Measurements from ENCODE around the gene MASP2.

MASP2 gene

GRCh38 chr1:10987840-10988417, 59.1 kb downstream of the MASP2 start:
- TF ChIP-seq, protein P1, sequence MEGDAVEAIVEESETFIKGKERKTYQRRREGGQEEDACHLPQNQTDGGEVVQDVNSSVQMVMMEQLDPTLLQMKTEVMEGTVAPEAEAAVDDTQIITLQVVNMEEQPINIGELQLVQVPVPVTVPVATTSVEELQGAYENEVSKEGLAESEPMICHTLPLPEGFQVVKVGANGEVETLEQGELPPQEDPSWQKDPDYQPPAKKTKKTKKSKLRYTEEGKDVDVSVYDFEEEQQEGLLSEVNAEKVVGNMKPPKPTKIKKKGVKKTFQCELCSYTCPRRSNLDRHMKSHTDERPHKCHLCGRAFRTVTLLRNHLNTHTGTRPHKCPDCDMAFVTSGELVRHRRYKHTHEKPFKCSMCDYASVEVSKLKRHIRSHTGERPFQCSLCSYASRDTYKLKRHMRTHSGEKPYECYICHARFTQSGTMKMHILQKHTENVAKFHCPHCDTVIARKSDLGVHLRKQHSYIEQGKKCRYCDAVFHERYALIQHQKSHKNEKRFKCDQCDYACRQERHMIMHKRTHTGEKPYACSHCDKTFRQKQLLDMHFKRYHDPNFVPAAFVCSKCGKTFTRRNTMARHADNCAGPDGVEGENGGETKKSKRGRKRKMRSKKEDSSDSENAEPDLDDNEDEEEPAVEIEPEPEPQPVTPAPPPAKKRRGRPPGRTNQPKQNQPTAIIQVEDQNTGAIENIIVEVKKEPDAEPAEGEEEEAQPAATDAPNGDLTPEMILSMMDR (IDR thresholded peaks at IDR 0.05): no peak
- Histone ChIP-seq H3K4me1 (ENCODE audit: control insufficient read depth in 1 of 2, insufficient read depth in 1 of 2, low read depth in 1 of 2, low read length in 1 of 2) (no peaks in the 10 kb centered on the region), H3K27me3 (no peaks in the 10 kb centered on the region), H3K36me3 (no peaks in the 10 kb centered on the region), H3K9me3 (no peaks in the 10 kb centered on the region), H3K27ac (no peak overlapping the region), H3K4me3 (ENCODE audit: low read depth in 1 of 2, low read length in 1 of 2) (no peak overlapping the region)

GRCh38 chr1:10986525-10986890, 60.5 kb downstream of the MASP2 start:
- TF ChIP-seq, protein P1 (IDR thresholded peaks at IDR 0.05): no peak
- peaks cover 3% of the 10 kb centered on the region for H3K27me3 ChIP-seq
- no peaks in the 10 kb centered on the region for H3K4me1 ChIP-seq (ENCODE audit: control insufficient read depth in 1 of 2, insufficient read depth in 1 of 2, low read depth in 1 of 2, low read length in 1 of 2)
- no peaks in the 10 kb centered on the region for H3K9me3 ChIP-seq
- no peak overlapping the region for H3K27ac ChIP-seq
- no peaks in the 10 kb centered on the region for H3K36me3 ChIP-seq
- H3K4me3 ChIP-seq (ENCODE audit: low read depth in 1 of 2, low read length in 1 of 2): no peak overlapping the region

- H3K4me3 ChIP-seq (ENCODE audit: low read depth in 1 of 2, low read length in 1 of 2): no peak overlapping the region
Measured at GRCh38 chr1:10980841-10981727, 66.0 kb downstream of the MASP2 start.

DNA sequence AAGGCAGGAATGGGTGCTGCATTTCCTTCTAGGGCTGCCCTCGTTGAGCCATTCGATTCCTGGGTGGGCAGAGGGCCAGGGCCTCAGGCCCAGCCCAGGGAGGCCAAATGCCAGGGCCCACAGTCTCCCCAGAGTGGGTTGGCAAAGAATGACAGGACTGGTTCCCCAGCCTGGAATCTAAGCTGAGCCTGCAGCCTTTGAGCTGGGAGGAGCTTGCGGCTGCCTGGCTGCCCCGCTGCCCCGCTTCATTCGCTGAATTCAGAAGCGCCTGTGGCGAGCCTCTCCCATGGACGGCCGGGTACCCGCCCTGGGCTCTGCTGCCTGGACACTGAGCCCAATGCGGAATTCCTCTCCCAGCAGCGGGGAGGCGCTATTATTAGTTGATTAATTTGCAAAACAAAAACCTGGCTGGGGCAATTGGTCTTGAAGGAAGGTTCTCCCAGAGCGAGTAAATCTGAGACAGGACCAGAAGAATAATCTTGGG, 66.9 kb downstream of the MASP2 start:
- no peaks in the 10 kb centered on the region for H3K9me3 ChIP-seq
- TF ChIP-seq, protein P1 (IDR thresholded peaks at IDR 0.05): no peak
- H3K36me3 ChIP-seq: no peaks in the 10 kb centered on the region
- H3K4me1 ChIP-seq (ENCODE audit: control insufficient read depth in 1 of 2, insufficient read depth in 1 of 2, low read depth in 1 of 2, low read length in 1 of 2): no peaks in the 10 kb centered on the region
- H3K27me3 ChIP-seq: peaks cover 40% of the 10 kb centered on the region
- no peak overlapping the region for H3K27ac ChIP-seq
- H3K4me3 ChIP-seq (ENCODE audit: low read depth in 1 of 2, low read length in 1 of 2): no peak overlapping the region

More at GRCh38 chr1:10980841-10981727, 66.0 kb downstream of the MASP2 start:
- Histone ChIP-seq H3K4me1 (ENCODE audit: control insufficient read depth in 1 of 2, insufficient read depth in 1 of 2, low read depth in 1 of 2, low read length in 1 of 2) (no peaks in the 10 kb centered on the region), H3K36me3 (no peaks in the 10 kb centered on the region), H3K9me3 (no peaks in the 10 kb centered on the region), H3K27ac (no peak overlapping the region), H3K27me3 (peaks cover 40% of the 10 kb centered on the region)
- TF ChIP-seq, protein P1 (IDR thresholded peaks at IDR 0.05): no peak

GRCh38 chr1:10979483-10979920, 67.5 kb downstream of the MASP2 start:
- Histone ChIP-seq H3K4me3 (ENCODE audit: low read depth in 1 of 2, low read length in 1 of 2) (no peak overlapping the region), H3K36me3 (no peaks in the 10 kb centered on the region), H3K4me1 (ENCODE audit: control insufficient read depth in 1 of 2, insufficient read depth in 1 of 2, low read depth in 1 of 2, low read length in 1 of 2) (no peaks in the 10 kb centered on the region), H3K27me3 (peaks cover 40% of the 10 kb centered on the region), H3K27ac (no peak overlapping the region), H3K9me3 (no peaks in the 10 kb centered on the region)
- TF ChIP-seq, protein P1 (IDR thresholded peaks at IDR 0.05): no peak
